HFF-Myc (cell line): Measurements from ENCODE around the gene KIAA0319L.

Experiments
- DNase-seq: peaks from one replicate; pipeline ENCODE4 v3.0.0-alpha.2; 2011; ENCODE audit warnings: low read depth; ENCODE audit errors: extremely low read depth
- H3K4me3 ChIP-seq: replicated peaks from 2 replicates; pipeline ENCODE4 v1.5.1; 2011; ENCODE audit warnings: low read depth, mild to moderate bottlenecking, control low read depth, low read length
- CTCF ChIP-seq: IDR thresholded peaks from 2 replicates; pipeline ENCODE4 v1.5.1; 2012; ENCODE audit warnings: mild to moderate bottlenecking, low read depth, low read length, control low read depth; ENCODE audit errors: missing control alignments

Gene KIAA0319L

GRCh38 chr1:35599411-35599810 lies 42.2 kb upstream of the KIAA0319L start:
- no peak for DNase-seq
- H3K4me3 ChIP-seq, result no peak overlapping the region
- no peak for TF ChIP-seq CTCF

- no peak for DNase-seq
- no peak overlapping the region for H3K4me3 ChIP-seq
- TF ChIP-seq CTCF, result no peak
Observed at GRCh38 chr1:35598895-35599294, 41.7 kb upstream of the KIAA0319L start.

GRCh38 chr1:35597870-35598269 lies 40.7 kb upstream of the KIAA0319L start:
- H3K4me3 ChIP-seq, result no peak overlapping the region
- no peak for TF ChIP-seq CTCF
- no peak for DNase-seq

- no peak for DNase-seq
- no peak for TF ChIP-seq CTCF
- H3K4me3 ChIP-seq, result no peak overlapping the region
Observed at GRCh38 chr1:35595684-35596083, 38.5 kb upstream of the KIAA0319L start.

- no peak overlapping the region for H3K4me3 ChIP-seq
- TF ChIP-seq CTCF, result no peak
- DNase-seq, result no peak
Observed at GRCh38 chr1:35594005-35594760, 37.0 kb upstream of the KIAA0319L start.

GRCh38 chr1:35592991-35593769 lies 36.0 kb upstream of the KIAA0319L start:
- no peak for DNase-seq
- no peak overlapping the region for H3K4me3 ChIP-seq
- no peak for TF ChIP-seq CTCF
